Calu3 (cell line): ENCODE results near the gene BTLA. TPM values are rescaled to one million over a fixed set of nuclear protein-coding genes. Genes with fewer than 3 reads are reported as not detected.

Source experiments
- BruUV-seq: library from RNA; stranded (reverse); fragments of 400-500 nt; replicated peaks from 2 replicates; lab custom pipeline; 2021; lab: Mats Ljungman, UMichigan
- CTCF ChIA-PET: fragments of 300-600 bp; sonication (Branson Sonifier 250); formaldehyde crosslinking; loops from one replicate; lab custom pipeline; 2022; ENCODE audit warnings: antibody characterized with exemption; lab: Charles Lee
- DNase-seq: peaks from one replicate; pipeline ENCODE4 v3.0.0; 2022
- H3K27ac Mint-ChIP-seq: one replicate; pipeline ENCODE4 v1.8.0; 2022; ENCODE audit warnings: mixed read lengths; ENCODE audit not compliant: unreplicated experiment
- H3K27me3 Mint-ChIP-seq: one replicate; pipeline ENCODE4 v1.8.0; 2022; ENCODE audit warnings: mixed read lengths; ENCODE audit not compliant: unreplicated experiment
- H3K36me3 Mint-ChIP-seq: one replicate; pipeline ENCODE4 v1.8.0; 2022; ENCODE audit warnings: mild to moderate bottlenecking, moderate library complexity, mixed read lengths; ENCODE audit not compliant: insufficient read depth, unreplicated experiment
- H3K4me1 Mint-ChIP-seq: one replicate; pipeline ENCODE4 v1.8.0; 2022; ENCODE audit warnings: mild to moderate bottlenecking, low read depth, mixed read lengths; ENCODE audit not compliant: unreplicated experiment
- H3K4me3 Mint-ChIP-seq: one replicate; pipeline ENCODE4 v1.8.0; 2022; ENCODE audit warnings: mild to moderate bottlenecking, low read depth, moderate library complexity, mixed read lengths; ENCODE audit not compliant: unreplicated experiment
- H3K9me3 Mint-ChIP-seq: one replicate; pipeline ENCODE4 v1.8.0; 2022; ENCODE audit warnings: low read depth, mixed read lengths; ENCODE audit not compliant: unreplicated experiment
- CTCF ChIP-seq: fragments of 200-600 bp; IDR thresholded peaks from one replicate; pipeline ENCODE4 v1.8.0; 2022; ENCODE audit warnings: antibody characterized with exemption; ENCODE audit not compliant: unreplicated experiment
- intact Hi-C: fragments of 100-400 bp; cut with micrococcal nuclease; formaldehyde crosslinking; loops from one replicate; pipeline ENCODE4 v1.10.0; 2022; ENCODE audit not compliant: unreplicated experiment
- total RNA-seq: library from RNA; stranded (reverse); gene quantifications from 2 replicates; pipeline ENCODE4 v1.2.3, GENCODE V29; 2022

BTLA gene
- total RNA-seq, 1 experiment from 2014 or later: not detected

GRCh38 chr3:112446343-112446742 lies 52.9 kb downstream of the BTLA start:
- intact Hi-C loops: no loop called here
- Mint-ChIP-seq H3K27ac (no peak overlapping the region), H3K9me3 (no peaks in the 10 kb centered on the region), H3K27me3 (no peaks in the 10 kb centered on the region), H3K36me3 (no peaks in the 10 kb centered on the region), H3K4me3 (no peak overlapping the region), H3K4me1 (no peaks in the 10 kb centered on the region)
- no peak for DNase-seq
- CTCF ChIA-PET: no interaction called here
- no peak for TF ChIP-seq CTCF
- BruUV-seq: no TSS peak

- no peak for DNase-seq
- Mint-ChIP-seq H3K4me1 (no peaks in the 10 kb centered on the region), H3K4me3 (no peak overlapping the region), H3K36me3 (no peaks in the 10 kb centered on the region), H3K27me3 (no peaks in the 10 kb centered on the region), H3K9me3 (no peaks in the 10 kb centered on the region), H3K27ac (no peak overlapping the region)
- intact Hi-C loops: no loop called here
- BruUV-seq: no TSS peak
- no peak for TF ChIP-seq CTCF
- CTCF ChIA-PET: no interaction called here
These were observed 53.4 kb downstream of the BTLA start for GRCh38 chr3:112445839-112446238.

GRCh38 chr3:112437146-112438022 lies 61.9 kb downstream of the BTLA start:
- H3K36me3 Mint-ChIP-seq: no peaks in the 10 kb centered on the region
- no TSS peak for BruUV-seq
- H3K9me3 Mint-ChIP-seq: peaks cover 11% of the 10 kb centered on the region
- TF ChIP-seq CTCF: no peak
- intact Hi-C loops: no loop called here
- no peak for DNase-seq
- H3K27me3 Mint-ChIP-seq: no peaks in the 10 kb centered on the region
- CTCF ChIA-PET: interaction anchor here (0.7 to 1.0 kb wide), 2 partner anchors 74 to 144 kb away, joined by 4 to 6 read pairs; partner anchors contain the start of gene SLC9C1
- no peaks in the 10 kb centered on the region for H3K4me1 Mint-ChIP-seq
- no peak overlapping the region for H3K4me3 Mint-ChIP-seq
- no peak overlapping the region for H3K27ac Mint-ChIP-seq

- H3K9me3 Mint-ChIP-seq: peaks cover 3% of the 10 kb centered on the region
- intact Hi-C loops: no loop called here
- CTCF ChIA-PET: no interaction called here
- no peak overlapping the region for H3K27ac Mint-ChIP-seq
- no peak for DNase-seq
- BruUV-seq: no TSS peak
- H3K4me1 Mint-ChIP-seq: no peaks in the 10 kb centered on the region
- H3K36me3 Mint-ChIP-seq: no peaks in the 10 kb centered on the region
- no peaks in the 10 kb centered on the region for H3K27me3 Mint-ChIP-seq
- H3K4me3 Mint-ChIP-seq: no peak overlapping the region
- TF ChIP-seq CTCF: no peak
These were observed 69.3 kb downstream of the BTLA start for GRCh38 chr3:112429960-112430359.
